Keratinocyte (primary cell): ENCODE data around the gene DGAT2L6. TPM values are rescaled to one million over a fixed set of nuclear protein-coding genes. Genes with fewer than 3 reads are reported as not detected.

Experiments
- DNase-seq: peaks from one replicate; pipeline ENCODE4 v3.0.0-alpha.2; 2011; ENCODE audit warnings: low read depth, missing footprints, low spot score
- FAIRE-seq: peaks from 2 replicates; lab custom pipeline; 2011; peaks lifted over from hg19 to GRCh38; lab: Jason Lieb, UNC
- H2AFZ ChIP-seq: 2 replicates; pipeline ENCODE4 v1.6.0; 2012; ENCODE audit warnings: low read length, control low read depth, inconsistent platforms; ENCODE audit not compliant: control insufficient read depth
- H3K27ac ChIP-seq: 2 replicates; pipeline ENCODE4 v1.5.1; 2011; ENCODE audit warnings: low read length; ENCODE audit not compliant: control insufficient read depth, insufficient read depth
- H3K27me3 ChIP-seq: 3 replicates; pipeline ENCODE4 v1.6.0; 2011; ENCODE audit warnings: low read length; ENCODE audit not compliant: control insufficient read depth, insufficient read depth; ENCODE audit errors: extremely low read depth
- H3K36me3 ChIP-seq, 2 experiments: 2 replicates in 1 of 2; 3 replicates in 1 of 2; pipeline ENCODE4 v1.5.1; 2011; ENCODE audit warnings: low read length in 2 of 2, mild to moderate bottlenecking in 1 of 2; ENCODE audit not compliant: control insufficient read depth in 2 of 2, insufficient read depth in 2 of 2; ENCODE audit errors: extremely low read depth in 1 of 2
- H3K4me1 ChIP-seq: 3 replicates; pipeline ENCODE4 v1.5.1; 2011; ENCODE audit warnings: low read length; ENCODE audit not compliant: control insufficient read depth, insufficient read depth; ENCODE audit errors: extremely low read depth
- H3K4me2 ChIP-seq: 3 replicates; pipeline ENCODE4 v1.6.0; 2011; ENCODE audit warnings: low read depth, low read length; ENCODE audit not compliant: control insufficient read depth, insufficient read depth; ENCODE audit errors: extremely low read depth
- H3K4me3 ChIP-seq, 3 experiments: fragments of 200-600 bp in 1 of 3; sonication (generic) in 1 of 3; 2 replicates in 2 of 3; 3 replicates in 1 of 3; pipeline ENCODE4 v1.5.1; 2011 to 2016; ENCODE audit warnings: low read length in 3 of 3, mild to moderate bottlenecking in 3 of 3, control low read depth in 2 of 3, inconsistent platforms in 1 of 3, low read depth in 1 of 3, mixed read lengths in 1 of 3, mixed run types in 1 of 3, moderate library complexity in 1 of 3; ENCODE audit not compliant: control insufficient read depth in 2 of 3, insufficient read depth in 2 of 3; ENCODE audit errors: extremely low read depth in 1 of 3
- H3K79me2 ChIP-seq: 2 replicates; pipeline ENCODE4 v1.6.0; 2012; ENCODE audit warnings: low read length; ENCODE audit not compliant: control insufficient read depth, insufficient read depth
- H3K9ac ChIP-seq: 3 replicates; pipeline ENCODE4 v1.6.0; 2011; ENCODE audit warnings: low read length; ENCODE audit not compliant: control insufficient read depth, insufficient read depth; ENCODE audit errors: extremely low read depth
- H3K9me1 ChIP-seq: 3 replicates; pipeline ENCODE4 v1.6.0; 2011; ENCODE audit warnings: low read length; ENCODE audit not compliant: control insufficient read depth, insufficient read depth; ENCODE audit errors: extremely low read depth
- H3K9me3 ChIP-seq: 2 replicates; pipeline ENCODE4 v1.5.1; 2012; ENCODE audit warnings: low read depth, low read length; ENCODE audit not compliant: control insufficient read depth
- H4K20me1 ChIP-seq: 3 replicates; pipeline ENCODE4 v1.6.0; 2011; ENCODE audit warnings: low read length; ENCODE audit not compliant: control insufficient read depth, insufficient read depth; ENCODE audit errors: extremely low read depth
- EZH2 ChIP-seq: IDR thresholded peaks from one replicate; pipeline ENCODE4 v1.6.1; 2012; ENCODE audit warnings: inconsistent platforms, mild to moderate bottlenecking, low read length, moderate library complexity
- dilution Hi-C: fragments of 300-500 bp; cut with MboI; formaldehyde crosslinking; loops from one replicate; pipeline ENCODE4 v1.7.0; 2020; ENCODE audit warnings: low sequenced_read_pairs; ENCODE audit not compliant: extremely low pct_ligation_motif_present
- polyA minus RNA-seq, 3 experiments: library from RNA; depleted of rRNA, polyadenylated mRNA; stranded (reverse); fragments of >200 nt; gene quantifications; 1 replicate in 1 of 3; 2 replicates in 1 of 3; 3 replicates in 1 of 3; pipeline ENCODE4 v1.2.3, GENCODE V29; 2011
- polyA plus RNA-seq, 5 experiments: library from polyadenylated mRNA; depleted of rRNA in 3 of 5; stranded (reverse) in 3 of 5; stranded (forward) in 1 of 5; unstranded in 1 of 5; fragments of >200 nt; gene quantifications; 1 replicate in 1 of 5; 2 replicates in 3 of 5; 3 replicates in 1 of 5; pipeline versions ENCODE4 v1.2.1 to v1.2.3, GENCODE V29; 2011 to 2012; ENCODE audit warnings: missing spikeins in 2 of 5, low read depth in 1 of 5, low replicate concordance in 1 of 5
- TF ChIP-seq, protein P1 (sequence below), 3 experiments: IDR thresholded peaks in 1 of 3; conservative IDR thresholded peaks in 1 of 3; optimal IDR thresholded peaks in 1 of 3; 2 replicates in 2 of 3; 3 replicates in 1 of 3; pipeline versions ENCODE3 to v1.5.1; 2011; ENCODE audit warnings: low read length in 3 of 3, mild to moderate bottlenecking in 3 of 3, moderate library complexity in 2 of 3, control low read depth in 1 of 3, inconsistent platforms in 1 of 3; ENCODE audit not compliant: insufficient read depth in 2 of 3; ENCODE audit errors: extremely low read depth in 1 of 3

DGAT2L6 gene, protein sequence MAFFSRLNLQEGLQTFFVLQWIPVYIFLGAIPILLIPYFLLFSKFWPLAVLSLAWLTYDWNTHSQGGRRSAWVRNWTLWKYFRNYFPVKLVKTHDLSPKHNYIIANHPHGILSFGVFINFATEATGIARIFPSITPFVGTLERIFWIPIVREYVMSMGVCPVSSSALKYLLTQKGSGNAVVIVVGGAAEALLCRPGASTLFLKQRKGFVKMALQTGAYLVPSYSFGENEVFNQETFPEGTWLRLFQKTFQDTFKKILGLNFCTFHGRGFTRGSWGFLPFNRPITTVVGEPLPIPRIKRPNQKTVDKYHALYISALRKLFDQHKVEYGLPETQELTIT
- polyA plus RNA-seq, result not detected in 3 replicates
- not detected for polyA plus RNA-seq (2011; ENCODE audit: low read depth)
- not detected in 2 replicates for polyA plus RNA-seq (2011; cell fraction: cytosol; rRNA removed)
- polyA plus RNA-seq (2011; cell fraction: nucleus; rRNA removed), result not detected in 2 replicates
- not detected in 2 replicates for polyA plus RNA-seq (2012; ENCODE audit: low replicate concordance)
- not detected in 3 replicates for polyA minus RNA-seq
- not detected for polyA minus RNA-seq (2011; cell fraction: cytosol; rRNA and poly(A)+ RNA removed)
- not detected in 2 replicates for polyA minus RNA-seq (2011; cell fraction: nucleus; rRNA and poly(A)+ RNA removed)

DNA sequence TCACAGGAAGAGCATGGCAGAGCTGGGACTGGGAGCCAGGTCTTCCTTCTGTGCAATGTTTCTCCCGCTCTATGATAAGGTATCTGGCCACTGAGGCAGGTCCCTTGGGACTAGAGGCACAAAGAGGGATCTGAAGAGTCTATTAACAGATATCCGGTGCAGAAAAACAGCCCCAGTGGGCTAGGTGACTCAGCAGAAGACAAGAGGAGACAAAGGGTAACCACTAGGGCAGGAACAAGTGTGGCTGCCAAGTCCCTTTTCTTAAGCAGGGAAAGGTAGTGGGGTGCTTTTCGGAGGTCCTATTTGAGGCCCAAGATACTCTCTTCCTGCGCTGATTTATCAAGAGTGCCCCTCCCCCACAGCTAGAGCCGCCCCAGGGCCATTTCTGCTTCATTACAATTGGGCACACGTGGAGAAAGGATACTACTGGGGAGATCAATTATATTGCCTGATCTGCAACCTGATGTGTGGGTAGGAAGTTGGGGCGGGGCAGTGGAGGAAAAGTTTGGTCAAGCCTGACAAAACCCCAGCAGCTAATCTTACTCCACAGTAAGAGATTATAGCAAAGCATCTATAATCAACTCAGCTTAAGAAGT lies at the start of gene DGAT2L6:
Gene DGAT2L6, plus strand, starts transcription at position 546 of the 596 bp plus-strand sequence. CDS start 100 bp downstream, outside the sequence.
- dilution Hi-C loops, result no loop called here
- no peak for DNase-seq

DNA sequence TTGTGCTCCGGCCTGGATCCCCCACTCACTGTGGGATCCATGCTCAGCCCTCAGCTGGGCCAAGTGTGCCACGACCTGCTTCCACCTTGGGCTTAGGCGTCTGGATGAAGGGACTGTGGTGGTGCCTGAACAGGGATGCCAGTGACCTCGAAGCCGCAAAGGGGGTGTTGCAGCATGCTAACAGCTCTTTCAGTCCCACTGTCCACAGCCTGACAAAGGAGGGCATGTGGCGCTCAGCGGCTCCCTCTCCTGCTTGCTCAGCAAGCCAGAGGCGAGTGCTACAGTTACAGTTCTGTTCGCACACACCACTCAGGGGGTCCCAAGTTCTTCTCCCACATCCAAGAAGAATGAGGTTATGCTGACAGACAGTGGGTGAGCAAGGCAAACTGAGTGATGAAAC lies 49.2 kb upstream of the DGAT2L6 start:
- H3K9me3 ChIP-seq, result no peaks in the 10 kb centered on the region
- no peak overlapping the region for H2AFZ ChIP-seq
- dilution Hi-C loops, result no loop called here
- no peaks in the 10 kb centered on the region for H3K79me2 ChIP-seq
- H3K9ac ChIP-seq, result no peak overlapping the region
- H3K36me3 ChIP-seq, result no peaks in the 10 kb centered on the region
- H3K9me1 ChIP-seq, result no peaks in the 10 kb centered on the region
- no peak overlapping the region for H3K4me3 ChIP-seq
- DNase-seq, result no peak
- peaks cover 4% of the 10 kb centered on the region for H3K4me1 ChIP-seq
- H4K20me1 ChIP-seq, result no peaks in the 10 kb centered on the region
- H3K27me3 ChIP-seq, result no peaks in the 10 kb centered on the region
- H3K4me2 ChIP-seq, result no peak overlapping the region
- no peak overlapping the region for H3K27ac ChIP-seq
- no peak for FAIRE-seq
- TF ChIP-seq EZH2, result no peak
- TF ChIP-seq, protein P1, sequence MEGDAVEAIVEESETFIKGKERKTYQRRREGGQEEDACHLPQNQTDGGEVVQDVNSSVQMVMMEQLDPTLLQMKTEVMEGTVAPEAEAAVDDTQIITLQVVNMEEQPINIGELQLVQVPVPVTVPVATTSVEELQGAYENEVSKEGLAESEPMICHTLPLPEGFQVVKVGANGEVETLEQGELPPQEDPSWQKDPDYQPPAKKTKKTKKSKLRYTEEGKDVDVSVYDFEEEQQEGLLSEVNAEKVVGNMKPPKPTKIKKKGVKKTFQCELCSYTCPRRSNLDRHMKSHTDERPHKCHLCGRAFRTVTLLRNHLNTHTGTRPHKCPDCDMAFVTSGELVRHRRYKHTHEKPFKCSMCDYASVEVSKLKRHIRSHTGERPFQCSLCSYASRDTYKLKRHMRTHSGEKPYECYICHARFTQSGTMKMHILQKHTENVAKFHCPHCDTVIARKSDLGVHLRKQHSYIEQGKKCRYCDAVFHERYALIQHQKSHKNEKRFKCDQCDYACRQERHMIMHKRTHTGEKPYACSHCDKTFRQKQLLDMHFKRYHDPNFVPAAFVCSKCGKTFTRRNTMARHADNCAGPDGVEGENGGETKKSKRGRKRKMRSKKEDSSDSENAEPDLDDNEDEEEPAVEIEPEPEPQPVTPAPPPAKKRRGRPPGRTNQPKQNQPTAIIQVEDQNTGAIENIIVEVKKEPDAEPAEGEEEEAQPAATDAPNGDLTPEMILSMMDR (optimal IDR thresholded peaks at IDR 0.05 in 1 of 3, IDR thresholded peaks at IDR 0.05 in 1 of 3, conservative IDR thresholded peaks at IDR 0.05 in 1 of 3; ENCODE audit: extremely low read depth in 1 of 3, insufficient read depth in 2 of 3, low read length in 3 of 3), result no peak

More for the DNA sequence above, at the start of gene DGAT2L6:
- no peaks in the 10 kb centered on the region for H3K36me3 ChIP-seq
- H3K9me3 ChIP-seq, result no peaks in the 10 kb centered on the region
- FAIRE-seq, result no peak
- H3K79me2 ChIP-seq, result no peaks in the 10 kb centered on the region
- no peak within 1 kb of the TSS for H3K4me3 ChIP-seq
- no peak within 1 kb of the TSS for H3K9ac ChIP-seq
- no peak within 1 kb of the TSS for H3K27ac ChIP-seq
- H4K20me1 ChIP-seq, result no peaks in the 10 kb centered on the region
- H3K4me1 ChIP-seq, result peaks cover 3% of the 10 kb centered on the region
- H3K4me2 ChIP-seq, result no peak within 1 kb of the TSS
- no peaks in the 10 kb centered on the region for H3K9me1 ChIP-seq
- TF ChIP-seq, protein P1 (optimal IDR thresholded peaks at IDR 0.05 in 1 of 3, IDR thresholded peaks at IDR 0.05 in 1 of 3, conservative IDR thresholded peaks at IDR 0.05 in 1 of 3; ENCODE audit: extremely low read depth in 1 of 3, insufficient read depth in 2 of 3, low read length in 3 of 3), result no peak
- TF ChIP-seq EZH2, result no peak
- H3K27me3 ChIP-seq, result no peaks in the 10 kb centered on the region
- H2AFZ ChIP-seq, result no peak within 1 kb of the TSS
